WTC11 (cell line): ENCODE results near the gene SPATS2.

Experiments
- CBFB ChIP-seq: sonication (generic); formaldehyde crosslinking; IDR thresholded peaks from 2 replicates; pipeline ENCODE4 v1.8.1; 2022; ENCODE audit warnings: mild to moderate bottlenecking, low read depth, missing genetic modification reagents
- ELF4 ChIP-seq: sonication (generic); formaldehyde crosslinking; IDR thresholded peaks from 2 replicates; pipeline ENCODE4 v1.8.1; 2022; ENCODE audit warnings: low read depth, mild to moderate bottlenecking, moderate library complexity, missing genetic modification reagents
- FOXK1 ChIP-seq: sonication (generic); formaldehyde crosslinking; IDR thresholded peaks from 2 replicates; pipeline ENCODE4 v1.8.0; 2022; ENCODE audit warnings: mild to moderate bottlenecking, moderate library complexity, missing genetic modification reagents
- JUN ChIP-seq: sonication (generic); formaldehyde crosslinking; IDR thresholded peaks from 2 replicates; pipeline ENCODE4 v1.8.0; 2023; ENCODE audit warnings: mild to moderate bottlenecking, missing genetic modification reagents
- MXD4 ChIP-seq: fragments of 250-450 bp; sonication (Bioruptor Pico); IDR thresholded peaks from 2 replicates; pipeline ENCODE4 v1.8.0; 2021; ENCODE audit warnings: mild to moderate bottlenecking, moderate library complexity, borderline replicate concordance
- SOX15 ChIP-seq: fragments of 250-450 bp; sonication (Bioruptor Pico); IDR thresholded peaks from 2 replicates; pipeline ENCODE4 v1.9.0; 2021; ENCODE audit warnings: mild to moderate bottlenecking
- TCF7 ChIP-seq: sonication (generic); formaldehyde crosslinking; IDR thresholded peaks from 2 replicates; pipeline ENCODE4 v1.8.0; 2022; ENCODE audit warnings: mild to moderate bottlenecking, low read depth, missing genetic modification reagents, moderate library complexity
- TF ChIP-seq, protein P1 (sequence below): fragments of 200-600 bp; IDR thresholded peaks from 2 replicates; pipeline ENCODE4 v1.8.0; 2022; ENCODE audit warnings: antibody characterized with exemption
- TF ChIP-seq, protein P2 (sequence below): sonication (generic); formaldehyde crosslinking; IDR thresholded peaks from 2 replicates; pipeline ENCODE4 v1.8.0; 2022; ENCODE audit warnings: mild to moderate bottlenecking, missing genetic modification reagents
- TF ChIP-seq, protein P3 (sequence below): sonication (generic); formaldehyde crosslinking; IDR thresholded peaks from 2 replicates; pipeline ENCODE4 v1.8.1; 2022; ENCODE audit warnings: low read depth, mild to moderate bottlenecking, moderate library complexity, missing genetic modification reagents, borderline replicate concordance
- TF ChIP-seq, protein P4 (sequence below): fragments of 250-450 bp; sonication (Bioruptor Pico); IDR thresholded peaks from 2 replicates; pipeline ENCODE4 v1.9.0; 2021; ENCODE audit warnings: mild to moderate bottlenecking

DNA sequence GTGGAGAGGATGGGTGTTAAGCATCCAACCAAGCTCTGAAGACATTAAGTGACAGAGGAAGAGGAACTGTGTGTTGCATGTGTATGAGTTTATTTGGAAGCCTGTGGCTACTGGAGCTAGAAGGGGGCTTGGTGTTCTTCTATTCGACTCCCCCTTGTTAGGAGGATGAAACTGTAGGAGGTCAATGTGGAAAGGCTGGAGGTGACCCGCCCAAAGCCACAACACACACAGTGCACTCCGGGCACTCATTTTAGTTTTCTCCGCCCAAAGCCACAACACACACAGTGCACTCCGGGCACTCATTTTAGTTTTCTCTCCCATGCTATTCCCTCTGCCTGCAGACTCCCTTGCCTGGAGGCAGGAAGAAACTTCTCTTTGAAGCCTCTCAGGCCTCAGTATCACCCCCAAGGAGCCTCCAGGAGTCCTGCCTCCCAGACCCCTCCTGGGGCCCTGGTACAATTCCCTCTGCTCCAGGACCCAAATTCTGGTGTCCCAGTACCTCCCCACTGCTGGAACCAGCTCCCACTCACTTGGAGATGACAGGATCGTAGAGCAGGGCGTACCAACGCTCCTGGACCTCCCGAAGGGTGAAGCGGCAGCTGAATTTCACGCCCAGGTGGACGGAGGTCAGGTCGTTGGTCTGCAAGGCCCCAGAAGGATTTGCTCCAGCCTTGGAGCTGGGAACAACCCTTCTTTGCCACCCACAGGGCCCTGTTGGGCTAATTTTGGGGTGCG lies 196.9 kb downstream of the SPATS2 start:
- TF ChIP-seq, protein P1, sequence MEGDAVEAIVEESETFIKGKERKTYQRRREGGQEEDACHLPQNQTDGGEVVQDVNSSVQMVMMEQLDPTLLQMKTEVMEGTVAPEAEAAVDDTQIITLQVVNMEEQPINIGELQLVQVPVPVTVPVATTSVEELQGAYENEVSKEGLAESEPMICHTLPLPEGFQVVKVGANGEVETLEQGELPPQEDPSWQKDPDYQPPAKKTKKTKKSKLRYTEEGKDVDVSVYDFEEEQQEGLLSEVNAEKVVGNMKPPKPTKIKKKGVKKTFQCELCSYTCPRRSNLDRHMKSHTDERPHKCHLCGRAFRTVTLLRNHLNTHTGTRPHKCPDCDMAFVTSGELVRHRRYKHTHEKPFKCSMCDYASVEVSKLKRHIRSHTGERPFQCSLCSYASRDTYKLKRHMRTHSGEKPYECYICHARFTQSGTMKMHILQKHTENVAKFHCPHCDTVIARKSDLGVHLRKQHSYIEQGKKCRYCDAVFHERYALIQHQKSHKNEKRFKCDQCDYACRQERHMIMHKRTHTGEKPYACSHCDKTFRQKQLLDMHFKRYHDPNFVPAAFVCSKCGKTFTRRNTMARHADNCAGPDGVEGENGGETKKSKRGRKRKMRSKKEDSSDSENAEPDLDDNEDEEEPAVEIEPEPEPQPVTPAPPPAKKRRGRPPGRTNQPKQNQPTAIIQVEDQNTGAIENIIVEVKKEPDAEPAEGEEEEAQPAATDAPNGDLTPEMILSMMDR: no peak
- TF ChIP-seq, protein P2, sequence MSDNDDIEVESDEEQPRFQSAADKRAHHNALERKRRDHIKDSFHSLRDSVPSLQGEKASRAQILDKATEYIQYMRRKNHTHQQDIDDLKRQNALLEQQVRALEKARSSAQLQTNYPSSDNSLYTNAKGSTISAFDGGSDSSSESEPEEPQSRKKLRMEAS (CRISPR knock-in tag): no peak
- TF ChIP-seq TCF7 (CRISPR knock-in tag) (no peak), FOXK1 (CRISPR knock-in tag) (no peak), MXD4 (no peak), SOX15 (CRISPR knock-in tag) (no peak), ELF4 (CRISPR knock-in tag) (no peak), CBFB (CRISPR knock-in tag) (no peak), JUN (CRISPR knock-in tag) (no peak)
- TF ChIP-seq, protein P3, sequence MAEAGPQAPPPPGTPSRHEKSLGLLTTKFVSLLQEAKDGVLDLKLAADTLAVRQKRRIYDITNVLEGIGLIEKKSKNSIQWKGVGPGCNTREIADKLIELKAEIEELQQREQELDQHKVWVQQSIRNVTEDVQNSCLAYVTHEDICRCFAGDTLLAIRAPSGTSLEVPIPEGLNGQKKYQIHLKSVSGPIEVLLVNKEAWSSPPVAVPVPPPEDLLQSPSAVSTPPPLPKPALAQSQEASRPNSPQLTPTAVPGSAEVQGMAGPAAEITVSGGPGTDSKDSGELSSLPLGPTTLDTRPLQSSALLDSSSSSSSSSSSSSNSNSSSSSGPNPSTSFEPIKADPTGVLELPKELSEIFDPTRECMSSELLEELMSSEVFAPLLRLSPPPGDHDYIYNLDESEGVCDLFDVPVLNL: no peak
- TF ChIP-seq, protein P4, sequence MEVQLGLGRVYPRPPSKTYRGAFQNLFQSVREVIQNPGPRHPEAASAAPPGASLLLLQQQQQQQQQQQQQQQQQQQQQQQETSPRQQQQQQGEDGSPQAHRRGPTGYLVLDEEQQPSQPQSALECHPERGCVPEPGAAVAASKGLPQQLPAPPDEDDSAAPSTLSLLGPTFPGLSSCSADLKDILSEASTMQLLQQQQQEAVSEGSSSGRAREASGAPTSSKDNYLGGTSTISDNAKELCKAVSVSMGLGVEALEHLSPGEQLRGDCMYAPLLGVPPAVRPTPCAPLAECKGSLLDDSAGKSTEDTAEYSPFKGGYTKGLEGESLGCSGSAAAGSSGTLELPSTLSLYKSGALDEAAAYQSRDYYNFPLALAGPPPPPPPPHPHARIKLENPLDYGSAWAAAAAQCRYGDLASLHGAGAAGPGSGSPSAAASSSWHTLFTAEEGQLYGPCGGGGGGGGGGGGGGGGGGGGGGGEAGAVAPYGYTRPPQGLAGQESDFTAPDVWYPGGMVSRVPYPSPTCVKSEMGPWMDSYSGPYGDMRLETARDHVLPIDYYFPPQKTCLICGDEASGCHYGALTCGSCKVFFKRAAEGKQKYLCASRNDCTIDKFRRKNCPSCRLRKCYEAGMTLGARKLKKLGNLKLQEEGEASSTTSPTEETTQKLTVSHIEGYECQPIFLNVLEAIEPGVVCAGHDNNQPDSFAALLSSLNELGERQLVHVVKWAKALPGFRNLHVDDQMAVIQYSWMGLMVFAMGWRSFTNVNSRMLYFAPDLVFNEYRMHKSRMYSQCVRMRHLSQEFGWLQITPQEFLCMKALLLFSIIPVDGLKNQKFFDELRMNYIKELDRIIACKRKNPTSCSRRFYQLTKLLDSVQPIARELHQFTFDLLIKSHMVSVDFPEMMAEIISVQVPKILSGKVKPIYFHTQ (CRISPR knock-in tag): no peak
